Adrenal gland (tissue), 5 donors: ENCODE results near the gene SYDE2.

Source experiments
- CTCF ChIP-seq, 6 experiments: fragments of 450-650 bp in 4 of 6; fragments of 200-600 bp in 2 of 6; sonication (generic) in 1 of 6; IDR thresholded peaks; 1 replicate in 5 of 6; 2 replicates in 1 of 6; pipeline versions ENCODE4 v1.5.1 to v1.8.0; 2016 to 2021; ENCODE audit warnings: antibody characterized with exemption in 6 of 6, mild to moderate bottlenecking in 2 of 6, moderate library complexity in 1 of 6
- POLR2A ChIP-seq, 2 donors: fragments of 450-650 bp; IDR thresholded peaks; one replicate each; pipeline ENCODE4 v1.6.1; 2017; ENCODE audit warnings: antibody characterized with exemption in 2 of 2, mild to moderate bottlenecking in 2 of 2, moderate library complexity in 1 of 2
- donor health status: DM: no; HTN: no; CAD: no.

GRCh38 chr1:85237613-85238012 lies 36.8 kb upstream of the SYDE2 start:
- TF ChIP-seq CTCF (IDR thresholded peaks at IDR 0.05) (no peak), POLR2A (IDR thresholded peaks at IDR 0.05) (no peak)
